Mesangial cell (primary cell): ENCODE data around the gene TMEM203. TPM values are rescaled to one million over a fixed set of nuclear protein-coding genes. Genes with fewer than 3 reads are reported as not detected.

Experiments used
- total RNA-seq: library from RNA; depleted of rRNA; stranded (reverse); fragments of >200 nt; gene quantifications from 2 replicates; pipeline ENCODE4 v1.2.3, GENCODE V29; 2015

The TMEM203 gene, protein sequence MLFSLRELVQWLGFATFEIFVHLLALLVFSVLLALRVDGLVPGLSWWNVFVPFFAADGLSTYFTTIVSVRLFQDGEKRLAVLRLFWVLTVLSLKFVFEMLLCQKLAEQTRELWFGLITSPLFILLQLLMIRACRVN
- 36.0 and 40.9 TPM in 2 replicates for total RNA-seq

DNA sequence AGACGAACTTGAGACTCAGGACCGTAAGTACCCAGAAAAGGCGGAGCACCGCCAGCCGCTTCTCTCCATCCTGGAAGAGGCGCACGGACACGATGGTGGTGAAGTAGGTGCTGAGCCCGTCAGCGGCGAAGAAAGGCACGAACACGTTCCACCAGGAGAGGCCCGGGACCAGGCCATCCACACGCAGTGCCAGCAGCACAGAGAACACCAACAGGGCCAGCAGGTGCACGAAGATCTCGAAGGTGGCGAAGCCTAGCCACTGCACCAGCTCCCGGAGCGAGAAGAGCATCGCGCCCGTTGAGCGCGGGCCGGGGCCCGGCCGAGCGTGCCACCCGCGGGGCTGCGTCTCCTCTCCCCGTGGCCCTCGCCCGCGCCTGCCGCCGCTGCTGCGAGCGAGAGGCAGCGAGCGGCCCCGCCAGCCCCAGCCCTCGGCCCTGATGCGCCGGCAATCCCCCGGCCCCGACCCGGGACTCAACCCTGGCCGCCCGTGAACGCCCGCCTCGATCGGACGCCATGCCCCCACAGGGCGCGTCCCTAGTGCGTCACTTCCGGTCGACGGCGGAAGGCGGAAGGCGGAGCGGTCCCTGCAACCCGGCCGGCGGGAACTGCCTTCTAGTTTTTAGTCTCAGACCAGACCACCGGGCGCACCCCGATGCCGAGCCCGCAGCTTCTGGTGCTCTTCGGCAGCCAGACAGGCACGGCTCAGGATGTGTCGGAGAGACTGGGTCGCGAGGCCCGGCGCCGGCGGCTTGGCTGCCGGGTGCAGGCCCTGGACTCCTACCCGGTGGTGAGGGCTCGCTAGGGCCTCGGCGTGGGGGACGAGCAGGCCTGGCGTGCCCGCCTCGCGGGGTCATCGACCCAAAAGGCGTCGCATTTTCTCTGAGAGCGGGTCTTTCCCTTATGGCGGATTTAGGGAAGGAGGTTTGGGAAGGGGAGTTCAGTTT lies at the start of gene TMEM203, which contains the start of gene NDOR1:
TSS of gene TMEM203 (minus strand) at position 523 of the 944 bp plus-strand sequence. CDS start at position 289, 234 bp downstream.
TSS of gene NDOR1 (plus strand) at position 575 of the 944 bp plus-strand sequence. CDS start at position 653, 78 bp downstream.

DNA sequence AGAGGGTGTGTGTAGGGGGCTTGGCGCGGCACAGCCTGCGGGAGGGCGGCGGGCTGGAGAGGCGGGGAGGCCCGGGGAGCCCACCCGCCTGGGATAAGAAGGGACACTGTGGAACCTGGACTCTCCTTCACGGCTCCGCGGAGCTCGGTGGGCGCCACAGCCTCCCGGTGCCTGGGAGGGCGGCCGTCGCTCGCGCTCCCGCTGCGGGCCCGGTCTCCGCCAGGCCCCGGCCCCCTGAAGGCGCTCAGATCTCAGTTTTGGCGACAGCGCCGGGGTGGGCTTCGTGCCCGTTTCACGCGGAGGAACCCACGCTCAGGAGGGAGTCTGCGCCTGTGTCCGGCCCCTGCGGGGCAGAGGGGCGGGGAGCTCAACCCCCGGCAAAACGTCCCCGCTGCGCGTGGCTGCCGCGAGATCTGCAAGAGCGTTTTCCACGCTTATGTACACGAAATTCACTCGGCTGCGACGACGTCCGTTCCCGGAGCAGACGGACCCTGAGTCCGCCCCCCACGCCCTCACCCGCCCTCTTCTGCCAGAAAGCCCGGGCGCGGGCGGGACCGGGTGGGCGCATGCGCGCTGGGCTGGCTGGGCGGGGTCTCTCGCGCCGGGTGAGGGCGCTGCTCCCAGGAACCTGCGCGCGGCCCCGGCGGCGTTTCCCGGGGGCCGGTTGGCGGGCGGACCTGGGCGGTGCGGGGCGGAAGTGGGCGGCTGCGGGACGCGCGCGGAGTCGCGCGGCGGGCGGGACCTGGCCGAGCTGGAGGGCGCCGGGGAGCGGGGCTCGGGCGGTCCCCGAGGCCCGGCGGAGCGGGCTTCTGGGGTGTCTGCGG lies 49.4 kb upstream of the TMEM203 start, which contains the start of gene NELFB:
TSS of gene NELFB (plus strand) at position 704 of the 824 bp plus-strand sequence.

DNA sequence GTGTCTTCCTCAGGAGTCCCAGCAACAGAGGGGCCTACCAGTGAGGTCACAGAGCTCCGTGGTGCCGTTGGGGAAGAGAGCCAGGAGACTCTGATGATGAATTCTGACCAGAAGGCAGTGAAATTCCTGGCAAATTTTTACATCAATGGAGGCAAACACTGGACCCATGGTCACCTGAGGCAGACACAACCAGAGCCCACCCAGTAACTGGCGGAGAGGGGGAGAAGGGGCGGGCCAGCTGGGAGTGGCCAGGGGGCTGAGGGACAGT lies 45.7 kb upstream of the TMEM203 start, which contains the start of gene STPG3:
TSS of gene STPG3 (plus strand) at position 93 of the 268 bp plus-strand sequence. CDS start at position 94, 1 bp downstream.

DNA sequence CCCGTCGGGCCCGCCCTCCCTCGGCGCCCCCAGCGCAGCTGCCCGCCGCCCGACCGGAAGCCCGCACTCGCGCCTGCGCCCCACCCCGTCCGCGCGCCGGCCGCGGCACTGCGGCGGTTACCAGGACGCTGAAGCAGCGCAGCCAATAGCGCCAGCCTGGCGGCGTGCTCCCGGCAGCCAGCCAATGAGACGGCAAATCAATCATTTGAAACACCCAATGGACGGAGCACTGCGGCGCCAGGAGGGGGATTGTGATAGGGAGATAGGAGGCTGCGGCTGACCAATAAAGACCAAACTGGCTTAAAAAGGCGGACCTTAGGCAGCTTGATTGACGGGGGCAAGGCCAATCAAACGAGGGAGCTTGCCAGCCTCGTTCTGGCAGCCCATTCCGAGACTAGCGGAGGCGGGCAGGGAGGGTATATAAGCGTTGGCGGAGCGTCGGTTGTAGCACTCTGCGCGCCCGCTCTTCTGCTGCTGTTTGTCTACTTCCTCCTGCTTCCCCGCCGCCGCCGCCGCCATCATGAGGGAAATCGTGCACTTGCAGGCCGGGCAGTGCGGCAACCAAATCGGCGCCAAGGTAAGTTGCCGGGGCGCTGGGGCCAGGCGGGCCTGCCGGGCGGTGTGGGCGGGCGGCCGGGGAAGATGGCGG lies 35.5 kb upstream of the TMEM203 start, which contains the start of gene TUBB4B:
TSS of gene TUBB4B (plus strand) at position 447 of the 649 bp plus-strand sequence. CDS start at position 521, 74 bp downstream.

DNA sequence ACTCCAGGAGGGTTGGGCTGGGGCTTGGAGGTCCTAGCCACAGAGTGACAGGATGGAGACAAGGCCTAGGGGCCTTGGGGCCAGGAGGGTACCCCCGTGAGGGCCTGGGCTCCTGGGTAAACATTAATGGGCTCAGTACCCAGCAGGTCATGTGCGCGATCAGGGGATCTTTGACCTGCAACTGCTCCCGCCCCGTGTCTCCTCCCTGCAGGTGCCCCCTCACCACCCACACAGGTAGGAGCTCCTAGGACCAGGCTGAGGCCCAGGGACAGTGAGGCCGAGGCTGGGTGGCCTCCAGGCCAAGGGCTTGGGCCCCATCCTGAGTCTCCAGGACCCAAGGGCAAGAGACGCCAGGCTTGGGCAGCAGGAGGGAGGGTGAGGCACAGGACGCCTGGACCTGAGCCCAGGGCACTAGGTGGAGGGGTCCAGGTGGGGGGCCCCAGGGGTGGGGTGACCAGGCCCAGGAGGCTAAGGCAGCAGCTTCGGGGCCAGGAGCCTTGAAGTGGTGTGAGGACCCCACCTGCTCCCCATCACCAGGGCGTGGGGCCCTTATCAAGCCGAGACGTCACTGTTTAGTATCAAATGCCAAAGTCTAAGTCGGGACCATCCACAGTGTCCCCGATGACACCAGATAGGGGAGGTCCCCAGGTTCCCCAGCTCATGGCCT lies 25.4 kb upstream of the TMEM203 start, which contains the start of gene SLC34A3:
TSS of gene SLC34A3 (plus strand) at position 197 of the 667 bp plus-strand sequence. CDS start 802 bp downstream, outside the sequence.

DNA sequence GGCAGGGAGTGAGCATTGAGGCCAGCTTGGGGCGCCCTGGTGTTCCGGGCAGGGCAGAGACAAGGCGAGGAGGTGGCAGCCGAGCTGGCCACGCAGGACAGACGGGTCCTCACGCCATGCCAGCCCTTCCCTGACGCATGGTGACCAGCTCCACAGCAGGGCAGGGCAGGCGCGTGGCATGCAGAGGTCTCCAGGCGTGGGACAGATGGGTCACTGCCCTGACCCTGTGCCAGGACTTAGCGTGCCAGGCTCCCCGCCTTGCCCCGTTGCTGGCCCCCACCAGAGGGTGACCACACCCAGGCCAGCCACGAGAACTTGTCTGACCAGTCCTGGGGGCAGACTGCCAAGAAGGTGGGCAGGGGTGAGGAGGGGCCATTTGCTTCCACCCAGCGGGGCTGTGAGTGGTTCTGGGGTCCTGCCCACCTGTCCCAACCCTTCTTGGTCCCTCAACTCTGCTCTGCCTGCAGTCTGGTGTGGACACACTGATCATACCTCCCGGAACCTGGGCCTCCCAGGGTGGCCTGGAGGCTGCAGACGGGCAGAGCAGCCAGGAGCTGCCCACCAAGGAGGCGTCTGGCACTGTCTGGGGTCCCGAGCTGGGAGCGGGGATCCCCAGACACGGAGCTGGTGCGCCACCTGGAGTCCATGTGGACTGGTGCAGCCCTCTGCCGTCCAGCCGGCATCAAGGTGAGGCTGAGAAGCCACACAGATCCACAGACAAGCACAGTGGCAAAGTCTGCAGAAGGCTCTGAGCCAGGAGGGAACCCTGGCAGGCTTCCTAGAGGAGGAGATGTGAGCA lies 21.8 kb upstream of the TMEM203 start, which contains the start of gene RNF224:
TSS of gene RNF224 (plus strand) at position 449 of the 799 bp plus-strand sequence. CDS start 834 bp downstream, outside the sequence.

DNA sequence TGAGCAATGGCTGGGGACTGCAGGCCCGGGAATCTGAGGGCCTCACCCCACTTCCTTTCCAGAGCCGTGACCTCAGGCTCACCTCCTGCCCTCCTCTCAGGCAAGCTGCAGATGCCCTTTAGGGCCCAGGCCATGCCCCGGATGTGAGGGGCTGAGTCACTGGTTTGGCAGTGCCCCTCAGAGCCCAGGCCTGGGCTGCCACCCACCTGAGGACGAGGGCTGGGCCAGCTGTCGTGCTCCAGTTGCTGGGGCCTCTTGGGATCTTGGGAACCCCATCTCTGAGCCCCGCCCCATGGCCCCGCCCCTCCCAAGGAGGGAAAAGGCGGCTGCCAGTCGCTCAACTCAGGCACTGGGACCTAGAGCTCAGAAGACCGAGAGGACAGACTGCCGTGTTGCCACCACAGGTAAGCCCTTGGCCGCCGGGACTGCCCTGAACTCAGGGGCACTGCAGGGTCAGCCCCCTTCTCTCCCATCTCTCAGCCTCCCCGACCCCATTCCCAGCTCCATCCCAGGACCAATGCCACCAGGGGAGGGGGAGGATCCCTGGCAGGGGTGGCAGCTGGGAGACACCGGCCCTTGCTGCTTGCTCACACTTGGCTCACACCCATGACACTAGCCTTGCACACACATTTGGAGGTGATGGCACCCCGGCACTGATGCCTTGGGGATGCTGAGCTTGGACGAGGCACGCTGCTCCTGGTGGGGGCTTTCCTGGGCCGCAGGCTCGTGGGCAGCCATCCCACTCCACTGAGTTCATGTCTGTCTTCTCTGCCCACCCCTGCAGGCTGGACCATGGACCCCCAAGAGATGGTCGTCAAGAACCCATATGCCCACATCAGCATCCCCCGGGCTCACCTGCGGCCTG lies 19.6 kb upstream of the TMEM203 start, which contains the start of gene CYSRT1:
TSS of gene CYSRT1 (plus strand) at position 345 of the 865 bp plus-strand sequence. CDS start at position 793, 448 bp downstream.

DNA sequence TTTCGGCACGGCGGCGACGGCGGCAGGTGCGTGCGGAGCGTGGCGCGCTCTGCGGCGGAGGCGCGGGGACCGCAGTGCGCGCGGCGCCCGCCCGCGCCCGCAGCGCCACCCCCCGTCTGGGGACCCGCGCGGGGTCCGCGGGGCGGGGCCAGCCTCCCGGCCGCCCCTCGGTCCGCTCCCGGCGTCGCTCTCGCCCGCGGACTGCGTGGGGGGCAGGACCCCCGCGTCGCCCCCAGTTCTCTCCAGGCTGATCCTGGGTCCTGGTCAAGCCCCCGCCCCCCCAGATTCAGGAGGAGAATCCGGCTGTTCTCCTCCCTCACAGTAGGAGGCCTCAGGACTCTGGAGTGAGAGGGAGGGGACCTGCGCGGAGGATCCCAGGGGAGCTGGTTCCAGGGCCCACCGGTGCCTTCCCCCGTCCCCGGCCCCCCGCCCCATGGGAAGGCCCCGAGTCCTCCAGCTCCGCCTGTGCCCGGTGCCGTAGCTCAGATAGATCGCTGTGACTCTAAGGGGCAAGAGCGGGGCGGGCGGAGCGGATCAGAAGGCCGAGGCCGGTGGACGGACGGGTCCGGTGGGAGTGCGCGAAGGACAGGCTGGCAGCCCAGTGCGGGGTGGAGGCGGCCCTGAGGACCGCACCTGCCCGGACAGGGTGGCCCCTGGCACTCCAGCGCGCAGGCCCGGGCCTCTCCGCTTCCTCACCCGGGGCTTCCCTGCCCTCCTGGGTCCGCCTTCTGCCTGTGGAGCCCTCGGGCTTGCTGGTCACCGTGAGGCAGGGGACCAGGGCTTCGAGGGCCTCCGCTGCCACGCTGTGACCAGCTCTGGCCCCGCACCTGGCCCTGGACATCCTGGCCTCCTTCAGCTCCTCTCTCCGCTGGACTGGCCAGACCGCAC lies 17.0 kb upstream of the TMEM203 start, which contains the start of gene RNF208:
TSS of gene RNF208 (minus strand) at position 51 of the 888 bp plus-strand sequence. CDS start 1,028 bp downstream, outside the sequence.

DNA sequence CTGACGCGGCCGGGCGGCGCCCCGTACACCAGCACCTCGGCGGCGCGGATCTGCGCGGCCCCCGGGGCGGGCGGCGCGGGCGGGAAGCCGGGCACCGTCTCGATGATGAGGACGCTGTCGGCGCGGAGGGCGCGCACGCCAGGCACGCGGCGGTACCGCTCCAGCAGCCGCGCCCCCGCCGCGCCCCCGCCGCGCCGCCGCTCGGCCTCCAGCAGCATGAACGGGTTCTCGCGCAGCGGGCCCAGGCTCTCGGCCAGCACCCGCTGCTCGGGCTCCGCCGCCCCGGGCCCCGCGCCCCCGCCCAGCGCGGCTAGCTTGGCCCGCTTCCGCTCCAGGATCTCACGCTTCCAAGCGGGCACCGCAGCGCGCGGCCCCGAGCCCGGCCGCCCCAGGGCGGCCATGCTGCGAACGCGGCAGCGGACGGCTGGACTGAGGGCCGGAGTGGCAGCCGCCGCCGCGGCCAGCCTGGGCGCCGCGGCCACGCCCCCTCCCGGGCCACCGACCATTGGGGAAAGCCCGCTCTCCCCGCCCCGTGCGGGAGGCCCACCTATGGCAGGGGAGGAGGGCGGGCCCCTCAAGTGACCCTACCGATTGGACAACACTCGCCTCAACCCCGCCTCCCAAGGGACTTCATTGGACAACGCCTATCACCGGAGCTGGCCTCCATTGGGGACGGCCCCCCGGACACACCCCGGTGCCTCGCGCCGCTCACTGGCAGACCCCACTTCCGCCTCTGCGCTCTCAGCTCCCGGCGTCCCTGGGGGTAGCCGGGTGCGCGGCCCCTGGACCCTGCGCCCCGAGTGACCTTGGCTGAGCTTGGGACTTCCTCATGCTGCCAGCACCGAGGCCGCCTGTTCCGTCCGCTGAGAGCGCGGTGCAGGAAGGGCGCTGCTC lies 4.9 kb downstream of the TMEM203 start, which contains the start of gene TPRN:
TSS of gene TPRN (minus strand) at position 431 of the 894 bp plus-strand sequence. CDS start at position 401, 30 bp downstream.

DNA sequence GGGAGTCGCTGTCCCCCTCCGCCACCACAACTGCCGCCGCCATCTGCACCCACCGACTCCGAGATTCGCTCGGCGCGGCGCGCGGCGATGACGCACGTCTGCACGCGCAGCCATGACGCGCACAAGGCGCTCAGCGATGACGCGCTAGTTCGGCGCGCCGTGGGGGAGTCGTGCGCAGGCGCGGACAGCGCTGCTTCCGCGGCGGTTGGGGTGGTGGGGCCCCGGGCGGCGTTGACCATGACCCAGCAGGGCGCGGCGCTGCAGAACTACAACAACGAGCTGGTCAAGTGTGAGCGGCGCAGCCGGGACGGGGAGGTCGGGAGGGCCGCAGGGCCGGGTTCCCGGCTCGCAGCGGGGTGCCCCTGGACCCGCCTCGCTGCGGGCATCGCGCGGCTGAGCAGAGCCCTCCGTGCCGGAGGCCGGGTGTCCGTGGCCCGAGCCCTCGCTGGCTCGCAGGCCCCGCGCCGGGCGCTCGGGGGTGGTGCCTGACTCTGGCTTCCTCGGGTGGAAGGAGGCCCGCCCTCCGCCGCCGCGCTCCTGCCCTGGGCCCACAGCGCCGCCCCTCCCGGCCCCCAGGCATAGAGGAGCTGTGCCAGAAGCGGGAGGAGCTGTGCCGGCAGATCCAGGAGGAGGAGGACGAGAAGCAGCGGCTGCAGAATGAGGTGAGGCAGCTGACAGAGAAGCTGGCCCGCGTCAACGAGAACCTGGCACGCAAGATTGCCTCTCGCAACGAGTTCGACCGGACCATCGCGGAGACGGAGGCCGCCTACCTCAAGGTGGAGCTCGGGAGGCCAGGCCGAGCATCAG lies 16.8 kb downstream of the TMEM203 start, which contains the start of the genes ANAPC2 and SSNA1:
TSS of gene ANAPC2 (minus strand) at position 71 of the 807 bp plus-strand sequence. CDS start at position 43, 28 bp downstream.
TSS of gene SSNA1 (plus strand) at position 187 of the 807 bp plus-strand sequence. CDS start at position 238, 51 bp downstream.

DNA sequence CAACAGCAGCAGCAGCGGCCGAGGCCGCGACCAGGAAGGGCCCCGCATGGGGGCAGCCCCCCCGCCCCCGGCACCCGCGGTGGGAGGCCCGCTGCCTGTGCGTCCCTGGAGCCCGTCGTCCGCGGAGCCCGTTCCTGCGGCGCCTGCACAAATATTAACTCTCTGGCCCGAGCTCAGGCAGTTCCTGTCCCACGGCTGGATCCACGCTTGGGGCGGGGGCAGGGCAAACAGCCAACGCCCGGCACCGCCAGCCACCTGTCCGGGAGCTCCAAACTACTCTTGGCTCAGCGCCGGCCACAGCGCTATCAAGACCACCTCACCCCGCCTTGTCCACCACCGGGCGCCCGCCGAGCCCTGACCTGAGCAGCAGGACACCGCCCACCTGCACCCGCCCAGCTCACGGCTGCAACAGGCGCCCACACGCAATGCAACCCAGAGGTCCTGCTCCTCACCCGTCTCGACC lies 35.5 kb downstream of the TMEM203 start, which contains the start of gene LRRC26:
TSS of gene LRRC26 (minus strand) at position 156 of the 463 bp plus-strand sequence. CDS start at position 48, 108 bp downstream.

